GM23338 (cell line): Measurements from ENCODE around the gene FAM13A.

Experiments
- EZH2 ChIP-seq: fragments of 200-600 bp; sonication (generic); IDR thresholded peaks from one replicate; pipeline ENCODE4 v1.8.0; 2017; ENCODE audit warnings: antibody characterized with exemption, mild to moderate bottlenecking, low read depth; ENCODE audit not compliant: unreplicated experiment
- EZH2phosphoT487 ChIP-seq: fragments of 200-600 bp; sonication (generic); IDR thresholded peaks from one replicate; pipeline ENCODE4 v1.8.1; 2018; ENCODE audit warnings: antibody characterized with exemption; ENCODE audit not compliant: unreplicated experiment
- NANOG ChIP-seq: IDR thresholded peaks from 2 replicates; pipeline ENCODE4 v1.6.1; 2016; ENCODE audit warnings: antibody characterized with exemption, borderline replicate concordance
- POLR2AphosphoS5 ChIP-seq: IDR thresholded peaks from 2 replicates; pipeline ENCODE4 v1.6.1; 2016; ENCODE audit warnings: antibody characterized with exemption, low read depth
- STAT1 ChIP-seq: IDR thresholded peaks from one replicate; pipeline ENCODE4 v1.6.1; 2016; ENCODE audit warnings: antibody characterized with exemption; ENCODE audit not compliant: unreplicated experiment
- ZNF114 ChIP-seq: fragments of 250-450 bp; sonication (Bioruptor Pico); IDR thresholded peaks from 2 replicates; pipeline ENCODE4 v1.5.0; 2020; ENCODE audit warnings: mild to moderate bottlenecking, moderate library complexity
- TF ChIP-seq, protein P1 (sequence below), 2 experiments: fragments of 200-600 bp in 1 of 2; sonication (generic) in 1 of 2; conservative IDR thresholded peaks; 2 replicates each; pipeline versions ENCODE4 v1.5.1 to v1.6.1; 2016 to 2017; ENCODE audit warnings: antibody characterized with exemption in 2 of 2, low read depth in 2 of 2, mild to moderate bottlenecking in 2 of 2, moderate library complexity in 1 of 2
- TF ChIP-seq, protein P2 (sequence below): IDR thresholded peaks from 2 replicates; pipeline ENCODE4 v1.6.1; 2016; ENCODE audit warnings: antibody characterized with exemption
- TF ChIP-seq, protein P3 (sequence below): IDR thresholded peaks from one replicate; pipeline ENCODE4 v1.6.1; 2018; ENCODE audit warnings: antibody characterized with exemption; ENCODE audit not compliant: unreplicated experiment

DNA sequence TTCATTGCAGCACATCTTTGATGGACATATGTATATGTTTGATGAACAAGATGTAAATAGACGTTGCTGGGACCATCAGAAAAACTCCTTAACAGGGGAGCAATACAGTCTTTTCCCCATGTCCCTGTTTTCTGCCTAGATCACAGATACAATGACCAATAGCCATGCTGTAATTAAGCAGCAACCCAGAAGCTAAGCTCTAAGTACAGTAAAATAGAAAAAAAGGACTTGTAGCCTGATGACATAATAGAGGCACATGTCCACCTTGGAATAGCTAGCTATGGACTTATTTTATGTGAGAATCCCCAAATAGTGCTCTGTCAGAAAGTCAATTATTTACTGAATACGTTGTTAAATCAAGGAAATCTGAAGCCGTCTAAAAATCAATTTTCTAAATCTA is 14.9 kb downstream of the FAM13A start:
- TF ChIP-seq POLR2AphosphoS5 (no peak), ZNF114 (CRISPR knock-in tag) (no peak), EZH2 (no peak), EZH2phosphoT487 (no peak), NANOG (no peak), STAT1 (no peak)
- TF ChIP-seq, protein P1, sequence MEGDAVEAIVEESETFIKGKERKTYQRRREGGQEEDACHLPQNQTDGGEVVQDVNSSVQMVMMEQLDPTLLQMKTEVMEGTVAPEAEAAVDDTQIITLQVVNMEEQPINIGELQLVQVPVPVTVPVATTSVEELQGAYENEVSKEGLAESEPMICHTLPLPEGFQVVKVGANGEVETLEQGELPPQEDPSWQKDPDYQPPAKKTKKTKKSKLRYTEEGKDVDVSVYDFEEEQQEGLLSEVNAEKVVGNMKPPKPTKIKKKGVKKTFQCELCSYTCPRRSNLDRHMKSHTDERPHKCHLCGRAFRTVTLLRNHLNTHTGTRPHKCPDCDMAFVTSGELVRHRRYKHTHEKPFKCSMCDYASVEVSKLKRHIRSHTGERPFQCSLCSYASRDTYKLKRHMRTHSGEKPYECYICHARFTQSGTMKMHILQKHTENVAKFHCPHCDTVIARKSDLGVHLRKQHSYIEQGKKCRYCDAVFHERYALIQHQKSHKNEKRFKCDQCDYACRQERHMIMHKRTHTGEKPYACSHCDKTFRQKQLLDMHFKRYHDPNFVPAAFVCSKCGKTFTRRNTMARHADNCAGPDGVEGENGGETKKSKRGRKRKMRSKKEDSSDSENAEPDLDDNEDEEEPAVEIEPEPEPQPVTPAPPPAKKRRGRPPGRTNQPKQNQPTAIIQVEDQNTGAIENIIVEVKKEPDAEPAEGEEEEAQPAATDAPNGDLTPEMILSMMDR (conservative IDR thresholded peaks at IDR 0.05; ENCODE audit: low read depth in 2 of 2), result no peak
- TF ChIP-seq, protein P2, sequence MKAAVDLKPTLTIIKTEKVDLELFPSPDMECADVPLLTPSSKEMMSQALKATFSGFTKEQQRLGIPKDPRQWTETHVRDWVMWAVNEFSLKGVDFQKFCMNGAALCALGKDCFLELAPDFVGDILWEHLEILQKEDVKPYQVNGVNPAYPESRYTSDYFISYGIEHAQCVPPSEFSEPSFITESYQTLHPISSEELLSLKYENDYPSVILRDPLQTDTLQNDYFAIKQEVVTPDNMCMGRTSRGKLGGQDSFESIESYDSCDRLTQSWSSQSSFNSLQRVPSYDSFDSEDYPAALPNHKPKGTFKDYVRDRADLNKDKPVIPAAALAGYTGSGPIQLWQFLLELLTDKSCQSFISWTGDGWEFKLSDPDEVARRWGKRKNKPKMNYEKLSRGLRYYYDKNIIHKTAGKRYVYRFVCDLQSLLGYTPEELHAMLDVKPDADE, result no peak
- TF ChIP-seq, protein P3, sequence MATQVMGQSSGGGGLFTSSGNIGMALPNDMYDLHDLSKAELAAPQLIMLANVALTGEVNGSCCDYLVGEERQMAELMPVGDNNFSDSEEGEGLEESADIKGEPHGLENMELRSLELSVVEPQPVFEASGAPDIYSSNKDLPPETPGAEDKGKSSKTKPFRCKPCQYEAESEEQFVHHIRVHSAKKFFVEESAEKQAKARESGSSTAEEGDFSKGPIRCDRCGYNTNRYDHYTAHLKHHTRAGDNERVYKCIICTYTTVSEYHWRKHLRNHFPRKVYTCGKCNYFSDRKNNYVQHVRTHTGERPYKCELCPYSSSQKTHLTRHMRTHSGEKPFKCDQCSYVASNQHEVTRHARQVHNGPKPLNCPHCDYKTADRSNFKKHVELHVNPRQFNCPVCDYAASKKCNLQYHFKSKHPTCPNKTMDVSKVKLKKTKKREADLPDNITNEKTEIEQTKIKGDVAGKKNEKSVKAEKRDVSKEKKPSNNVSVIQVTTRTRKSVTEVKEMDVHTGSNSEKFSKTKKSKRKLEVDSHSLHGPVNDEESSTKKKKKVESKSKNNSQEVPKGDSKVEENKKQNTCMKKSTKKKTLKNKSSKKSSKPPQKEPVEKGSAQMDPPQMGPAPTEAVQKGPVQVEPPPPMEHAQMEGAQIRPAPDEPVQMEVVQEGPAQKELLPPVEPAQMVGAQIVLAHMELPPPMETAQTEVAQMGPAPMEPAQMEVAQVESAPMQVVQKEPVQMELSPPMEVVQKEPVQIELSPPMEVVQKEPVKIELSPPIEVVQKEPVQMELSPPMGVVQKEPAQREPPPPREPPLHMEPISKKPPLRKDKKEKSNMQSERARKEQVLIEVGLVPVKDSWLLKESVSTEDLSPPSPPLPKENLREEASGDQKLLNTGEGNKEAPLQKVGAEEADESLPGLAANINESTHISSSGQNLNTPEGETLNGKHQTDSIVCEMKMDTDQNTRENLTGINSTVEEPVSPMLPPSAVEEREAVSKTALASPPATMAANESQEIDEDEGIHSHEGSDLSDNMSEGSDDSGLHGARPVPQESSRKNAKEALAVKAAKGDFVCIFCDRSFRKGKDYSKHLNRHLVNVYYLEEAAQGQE, result no peak
